Stomach (tissue), 9 donors: ENCODE data around the gene FAM32A. TPM values are rescaled to one million over a fixed set of nuclear protein-coding genes. Genes with fewer than 3 reads are reported as not detected.
A peak's percentile ranks its signal among the peaks of the same experiment; 100 is the strongest.

ENCODE experiments used
- DNase-seq, 2 donors: peaks; one replicate each; pipeline versions ENCODE4 v3.0.0 to v3.0.0-alpha.2; 2013 to 2019
- H3K27ac ChIP-seq, 5 donors: fragments of 200-600 bp in 4 of 5; sonication (generic) in 4 of 5; one replicate each; pipeline ENCODE4 v1.5.1; 2013 to 2019; ENCODE audit warnings: mild to moderate bottlenecking in 1 of 5, moderate library complexity in 1 of 5
- H3K27me3 ChIP-seq, 3 donors: fragments of 200-600 bp; sonication (generic); one replicate each; pipeline ENCODE4 v1.5.1; 2017 to 2019; ENCODE audit warnings: mixed run types in 1 of 3
- H3K36me3 ChIP-seq, 4 donors: fragments of 200-600 bp; sonication (generic); 1 replicate in 3 of 4; 2 replicates in 1 of 4; pipeline ENCODE4 v1.5.1; 2016 to 2019
- H3K4me1 ChIP-seq, 4 donors: fragments of 200-600 bp; sonication (generic); one replicate each; pipeline ENCODE4 v1.5.1; 2016 to 2019
- H3K4me3 ChIP-seq, 4 donors: fragments of 200-600 bp; sonication (generic) in 3 of 4; one replicate each; pipeline ENCODE4 v1.5.1; 2016 to 2019; ENCODE audit warnings: mild to moderate bottlenecking in 1 of 4
- H3K9me3 ChIP-seq, 4 donors: fragments of 200-600 bp; sonication (generic); one replicate each; pipeline ENCODE4 v1.5.1; 2016 to 2019
- CTCF ChIP-seq, 7 experiments: fragments of 450-650 bp in 4 of 7; fragments of 200-600 bp in 3 of 7; sonication (generic) in 3 of 7; IDR thresholded peaks; one replicate each; pipeline ENCODE4 v1.5.1; 2016 to 2019; ENCODE audit warnings: antibody characterized with exemption in 7 of 7, control low read depth in 2 of 7, mild to moderate bottlenecking in 1 of 7
- EP300 ChIP-seq: sonication (generic); formaldehyde crosslinking; IDR thresholded peaks from one replicate; pipeline ENCODE4 v1.6.1; 2017; ENCODE audit warnings: antibody characterized with exemption
- POLR2A ChIP-seq, 4 donors: fragments of 450-650 bp; IDR thresholded peaks; one replicate each; pipeline ENCODE4 v1.6.1; 2016; ENCODE audit warnings: antibody characterized with exemption in 4 of 4, control low read depth in 2 of 4, mild to moderate bottlenecking in 1 of 4, moderate library complexity in 1 of 4
- POLR2AphosphoS5 ChIP-seq, 3 donors: sonication (generic); formaldehyde crosslinking; IDR thresholded peaks; one replicate each; pipeline ENCODE4 v1.6.1; 2016; ENCODE audit warnings: antibody characterized with exemption in 3 of 3
- WGBS, 5 donors: extraction: QIAGEN DNeasy Blood & Tissue Kit in 3 of 5; methylation state at CpG; one replicate each; pipeline versions ENCODE4 v1.1.5 to v1.1.7; 2013 to 2018; 5-methylcytosine and 5-hydroxymethylcytosine counted together
- intact Hi-C: fragments of 100-400 bp; cut with DNase I; formaldehyde crosslinking; loops from one replicate; pipeline ENCODE4 v1.15.1; 2023; ENCODE audit warnings: low total_unique reads
- polyA plus RNA-seq, 3 donors: library from polyadenylated mRNA; stranded (reverse); fragments of 200-250 nt; gene quantifications; one replicate each; pipeline ENCODE4 v1.2.3, GENCODE V29; 2013
- total RNA-seq, 5 donors: library from RNA; depleted of rRNA; stranded (reverse); fragments of >200 nt; gene quantifications; one replicate each; pipeline versions ENCODE4 v1.1.0 to v1.2.3, GENCODE V29; 2014 to 2016
- donor health status: healthy with polysubstance abuse.
- donor health status: Bipolar disorder and iron deficiency.
- donor health status: healthy.

FAM32A gene
- total and polyA plus RNA-seq, 8 donors: 8.2 to 175 (median 89.3) TPM

- no peak for TF ChIP-seq POLR2AphosphoS5 (IDR thresholded peaks at IDR 0.05)
- no peak for TF ChIP-seq EP300
- no peak for TF ChIP-seq CTCF (IDR thresholded peaks at IDR 0.05)
- no peak for TF ChIP-seq POLR2A (IDR thresholded peaks at IDR 0.05)
- Histone ChIP-seq H3K36me3 (peaks cover 59 to 86% (median 78%) of the 10 kb centered on the region in 4 donors), H3K4me1 (peaks cover 15 to 53% (median 39%) of the 10 kb centered on the region in 4 donors), H3K9me3 (no peaks in the 10 kb centered on the region), H3K27me3 (no peaks in the 10 kb centered on the region), H3K4me3 (no peak overlapping the region), H3K27ac (no peak overlapping the region)
- peak in 1 of 2 donors; percentile 4 for DNase-seq
- WGBS, 5 donors: 90 to 94% (median 92%) methylated on average over 14 to 19 of the region's 19 CpGs
- intact Hi-C loops: no loop called here
These were observed 18.2 kb downstream of the FAM32A start for GRCh38 chr19:16203256-16204004.

- Histone ChIP-seq H3K36me3 (peaks cover 64 to 91% (median 84%) of the 10 kb centered on the region in 4 donors), H3K4me3 (no peak overlapping the region), H3K4me1 (peaks cover 10 to 48% (median 34%) of the 10 kb centered on the region in 4 donors), H3K27ac (no peak overlapping the region), H3K27me3 (no peaks in the 10 kb centered on the region), H3K9me3 (no peaks in the 10 kb centered on the region)
- WGBS, 5 donors: 83 to 91% (median 89%) methylated on average over 5 of the region's 5 CpGs
- no peak for TF ChIP-seq POLR2AphosphoS5 (IDR thresholded peaks at IDR 0.05)
- no peak for TF ChIP-seq POLR2A (IDR thresholded peaks at IDR 0.05)
- no peak for TF ChIP-seq CTCF (IDR thresholded peaks at IDR 0.05)
- TF ChIP-seq EP300: no peak
- DNase-seq: no peak
- intact Hi-C loops: no loop called here
These were observed 18.7 kb downstream of the FAM32A start for GRCh38 chr19:16204005-16204294.

- H3K4me1 ChIP-seq: peaks cover 0 to 33% (median 19%) of the 10 kb centered on the region in 4 donors
- peaks cover 69 to 97% (median 97%) of the 10 kb centered on the region in 4 donors for H3K36me3 ChIP-seq
- DNase-seq: no peak
- no peaks in the 10 kb centered on the region for H3K27me3 ChIP-seq
- intact Hi-C loops: no loop called here
- no peak overlapping the region for H3K4me3 ChIP-seq
- no peak for TF ChIP-seq CTCF (IDR thresholded peaks at IDR 0.05)
- TF ChIP-seq POLR2AphosphoS5 (IDR thresholded peaks at IDR 0.05): no peak
- TF ChIP-seq POLR2A (IDR thresholded peaks at IDR 0.05): no peak
- no peak for TF ChIP-seq EP300
- H3K27ac ChIP-seq: no peak overlapping the region
- H3K9me3 ChIP-seq: no peaks in the 10 kb centered on the region
- 65 to 80% (median 73%) methylated on average over 4 to 11 of the region's 11 CpGs for WGBS, 5 donors
These were observed 20.2 kb downstream of the FAM32A start for GRCh38 chr19:16205205-16206045.

- H3K36me3 ChIP-seq: peaks cover 68 to 97% (median 96%) of the 10 kb centered on the region in 4 donors
- H3K9me3 ChIP-seq: no peaks in the 10 kb centered on the region
- WGBS, 5 donors: 91 to 97% (median 93%) methylated on average over 6 to 14 of the region's 14 CpGs
- no peak for TF ChIP-seq POLR2A (IDR thresholded peaks at IDR 0.05)
- TF ChIP-seq POLR2AphosphoS5 (IDR thresholded peaks at IDR 0.05): no peak
- no peak for TF ChIP-seq EP300
- no peak for TF ChIP-seq CTCF (IDR thresholded peaks at IDR 0.05)
- no peaks in the 10 kb centered on the region for H3K27me3 ChIP-seq
- H3K4me1 ChIP-seq: peaks cover 0 to 26% (median 15%) of the 10 kb centered on the region in 4 donors
- H3K27ac ChIP-seq: no peak overlapping the region
- no peak overlapping the region for H3K4me3 ChIP-seq
- intact Hi-C loops: no loop called here
- no peak for DNase-seq
These were observed 20.9 kb downstream of the FAM32A start for GRCh38 chr19:16206046-16206605.
